Measurements from ENCODE around the gene C2orf68.

The C2orf68 gene

GRCh38 chr2:85613717-85614515 lies 2.0 kb upstream of the C2orf68 start:
- no peak overlapping the region for H3K4me3 ChIP-seq (replicated peaks in 1 of 2; ENCODE audit: low read depth in 2 of 2, low read length in 2 of 2)
- TF ChIP-seq, protein P1, sequence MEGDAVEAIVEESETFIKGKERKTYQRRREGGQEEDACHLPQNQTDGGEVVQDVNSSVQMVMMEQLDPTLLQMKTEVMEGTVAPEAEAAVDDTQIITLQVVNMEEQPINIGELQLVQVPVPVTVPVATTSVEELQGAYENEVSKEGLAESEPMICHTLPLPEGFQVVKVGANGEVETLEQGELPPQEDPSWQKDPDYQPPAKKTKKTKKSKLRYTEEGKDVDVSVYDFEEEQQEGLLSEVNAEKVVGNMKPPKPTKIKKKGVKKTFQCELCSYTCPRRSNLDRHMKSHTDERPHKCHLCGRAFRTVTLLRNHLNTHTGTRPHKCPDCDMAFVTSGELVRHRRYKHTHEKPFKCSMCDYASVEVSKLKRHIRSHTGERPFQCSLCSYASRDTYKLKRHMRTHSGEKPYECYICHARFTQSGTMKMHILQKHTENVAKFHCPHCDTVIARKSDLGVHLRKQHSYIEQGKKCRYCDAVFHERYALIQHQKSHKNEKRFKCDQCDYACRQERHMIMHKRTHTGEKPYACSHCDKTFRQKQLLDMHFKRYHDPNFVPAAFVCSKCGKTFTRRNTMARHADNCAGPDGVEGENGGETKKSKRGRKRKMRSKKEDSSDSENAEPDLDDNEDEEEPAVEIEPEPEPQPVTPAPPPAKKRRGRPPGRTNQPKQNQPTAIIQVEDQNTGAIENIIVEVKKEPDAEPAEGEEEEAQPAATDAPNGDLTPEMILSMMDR (IDR thresholded peaks at IDR 0.05; ENCODE audit: low read depth, low read length) = no peak
- DNase-seq (ENCODE audit: low read depth in 2 of 2) = no peak

GRCh38 chr2:85611217-85611704 lies 605 bp downstream of the C2orf68 start:
- TF ChIP-seq, protein P1 (IDR thresholded peaks at IDR 0.05; ENCODE audit: low read depth, low read length) = no peak
- peak in 1 of 2 donors; percentile 20 for DNase-seq (ENCODE audit: low read depth in 2 of 2)
- peak overlapping the region; percentile 67 to 82 for H3K4me3 ChIP-seq (replicated peaks in 1 of 2; ENCODE audit: low read depth in 2 of 2, low read length in 2 of 2)

DNA sequence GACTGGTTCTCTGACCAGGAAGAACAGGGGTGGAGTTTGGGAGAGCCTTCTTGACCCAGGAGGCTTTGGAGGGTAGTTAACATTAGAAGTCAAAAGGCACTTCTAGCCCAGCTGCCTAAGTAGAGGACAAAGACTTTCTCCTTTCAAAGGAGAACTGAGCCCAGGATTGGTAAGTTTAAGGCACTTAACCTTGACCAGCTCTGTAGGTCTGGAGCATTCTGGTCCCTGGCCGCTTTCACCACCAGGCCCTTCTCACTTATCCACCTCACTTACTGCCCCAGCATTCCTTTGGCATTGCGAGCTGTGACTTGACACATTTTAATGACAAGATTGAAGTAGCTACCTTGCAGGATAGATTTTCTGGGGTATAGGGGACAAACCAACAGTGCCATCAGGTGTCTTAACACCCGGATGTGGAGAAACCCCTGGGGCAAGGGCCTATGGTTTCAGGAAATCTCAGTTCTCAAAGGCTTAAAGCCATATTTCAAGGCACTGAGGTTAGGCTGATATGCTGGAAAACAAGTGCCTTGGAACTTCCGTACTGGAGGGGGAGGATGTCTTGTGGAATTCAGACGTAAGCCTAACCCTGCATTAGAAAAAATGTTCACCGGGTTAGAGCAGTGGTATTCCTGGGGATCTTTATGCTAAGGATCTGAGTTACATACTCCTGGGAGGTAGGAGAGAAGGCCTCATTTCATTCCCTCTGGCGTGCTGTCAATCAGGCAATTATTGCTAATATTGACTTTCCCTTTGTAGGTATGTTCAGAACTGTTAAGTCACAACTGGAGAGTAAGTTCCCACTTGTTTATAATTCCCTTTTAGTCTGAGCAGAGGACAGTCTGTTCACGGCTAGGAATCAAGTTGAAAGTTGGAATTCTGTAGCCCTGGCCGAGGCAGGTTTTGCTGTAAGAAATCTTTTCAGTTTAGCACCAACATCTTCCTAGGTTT lies 4.3 kb downstream of the C2orf68 start:
- TF ChIP-seq, protein P1 (IDR thresholded peaks at IDR 0.05; ENCODE audit: low read depth, low read length) = no peak
- H3K4me3 ChIP-seq (replicated peaks in 1 of 2; ENCODE audit: low read depth in 2 of 2, low read length in 2 of 2) = no peak overlapping the region

DNA sequence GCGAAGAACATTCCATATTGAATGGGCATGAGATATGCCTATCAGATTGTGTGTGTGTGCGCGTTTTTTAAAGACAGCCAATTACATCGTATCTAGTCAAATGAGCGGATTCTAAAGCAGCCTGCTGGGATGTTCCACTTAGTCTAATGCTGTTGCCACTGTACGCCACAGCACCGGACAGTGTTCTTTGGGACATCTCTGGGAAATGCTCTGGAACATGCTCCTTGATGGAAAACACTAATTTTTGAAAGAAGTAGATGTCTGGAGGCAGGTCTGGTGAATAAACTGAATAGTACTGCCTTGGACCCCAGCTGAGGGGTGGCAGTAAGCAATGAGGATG lies 5.8 kb downstream of the C2orf68 start:
- TF ChIP-seq, protein P1 (IDR thresholded peaks at IDR 0.05; ENCODE audit: low read depth, low read length) = no peak
- H3K4me3 ChIP-seq (replicated peaks in 1 of 2; ENCODE audit: low read depth in 2 of 2, low read length in 2 of 2) = no peak overlapping the region
- no peak for DNase-seq (ENCODE audit: low read depth in 2 of 2)

More for the DNA sequence above, 4.3 kb downstream of the C2orf68 start:
- DNase-seq (ENCODE audit: low read depth in 2 of 2) = no peak

- DNase-seq (ENCODE audit: low read depth in 2 of 2) = peak; percentile 91 to 92
- no peak overlapping the region for H3K4me3 ChIP-seq (replicated peaks in 1 of 2; ENCODE audit: low read depth in 2 of 2, low read length in 2 of 2)
Observed at GRCh38 chr2:85605406-85606115, 6.3 kb downstream of the C2orf68 start.

More at GRCh38 chr2:85605406-85606115, 6.3 kb downstream of the C2orf68 start:
- TF ChIP-seq, protein P1 (IDR thresholded peaks at IDR 0.05; ENCODE audit: low read depth, low read length) = no peak
